GM18508 (cell line): Measurements from ENCODE around the gene PSMG4.

Experiments used
- ATAC-seq: cut with Tn5 transposase; IDR thresholded peaks from one replicate; pipeline ENCODE4 v1.9.1; 2021; ENCODE audit warnings: moderate number of reproducible peaks; ENCODE audit not compliant: insufficient read depth, unreplicated experiment

The PSMG4 gene

DNA sequence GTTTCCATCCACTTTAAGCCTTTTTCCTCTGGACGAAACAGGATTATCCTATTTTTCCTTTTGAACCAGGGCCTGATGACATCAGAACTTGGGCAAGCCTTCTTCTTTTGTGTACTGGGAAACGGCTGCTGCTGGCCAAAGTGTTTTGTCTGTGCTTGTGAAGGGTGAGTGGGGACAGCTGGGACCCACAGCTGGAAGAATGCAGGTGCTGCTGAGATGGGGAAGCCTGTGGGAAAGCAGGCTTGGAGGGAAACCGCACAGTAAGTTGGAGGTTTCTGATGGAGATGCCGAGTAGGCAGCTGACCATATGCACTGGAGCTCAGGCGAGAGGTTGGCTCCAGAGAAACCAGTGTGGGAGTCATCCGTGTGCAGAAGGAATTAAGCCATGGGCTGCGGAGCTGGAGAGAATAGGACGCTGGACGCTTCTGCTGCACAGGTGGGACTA lies 8.5 kb upstream of the PSMG4 start:
- no peak for ATAC-seq

DNA sequence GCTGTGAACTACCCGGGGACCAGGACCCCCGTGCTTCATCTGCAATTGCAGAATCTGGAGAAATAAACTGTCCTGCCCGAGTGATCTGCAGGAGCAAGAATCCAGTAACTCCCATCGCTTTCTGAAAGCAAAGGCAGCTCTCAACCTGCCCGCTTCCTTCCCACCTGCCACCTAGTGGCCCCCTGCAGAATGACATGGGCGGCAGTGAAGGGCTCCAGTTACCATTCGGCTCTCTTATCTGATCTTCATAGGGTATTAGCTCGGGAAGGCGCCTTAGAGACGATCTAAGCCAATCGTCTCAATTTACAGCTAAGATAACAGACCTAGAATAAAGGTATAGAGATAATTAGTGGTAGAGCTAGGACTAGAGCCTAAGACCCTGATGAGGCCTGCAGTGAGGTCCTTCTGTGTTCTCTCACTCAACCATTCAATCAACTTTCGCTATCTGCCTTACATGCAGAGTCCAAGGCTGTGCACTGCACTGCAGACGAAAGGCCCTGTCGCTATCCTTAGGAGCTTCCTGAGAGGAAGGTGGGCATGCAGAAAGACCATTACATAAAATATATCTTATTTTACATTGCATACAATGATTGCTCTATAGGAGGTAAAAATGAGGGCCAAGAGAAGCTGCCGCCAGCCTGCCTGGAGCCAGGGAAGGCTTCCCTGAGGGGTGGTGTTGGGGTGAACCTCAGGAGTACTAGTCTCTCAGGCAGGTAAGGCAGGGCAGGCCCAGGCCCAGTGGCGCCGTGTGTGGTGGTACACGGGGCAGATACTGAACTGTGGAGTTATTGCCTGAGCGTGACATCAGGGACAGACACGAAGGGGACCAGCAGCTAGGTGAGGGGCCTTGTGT lies 7.1 kb upstream of the PSMG4 start:
- ATAC-seq: no peak

DNA sequence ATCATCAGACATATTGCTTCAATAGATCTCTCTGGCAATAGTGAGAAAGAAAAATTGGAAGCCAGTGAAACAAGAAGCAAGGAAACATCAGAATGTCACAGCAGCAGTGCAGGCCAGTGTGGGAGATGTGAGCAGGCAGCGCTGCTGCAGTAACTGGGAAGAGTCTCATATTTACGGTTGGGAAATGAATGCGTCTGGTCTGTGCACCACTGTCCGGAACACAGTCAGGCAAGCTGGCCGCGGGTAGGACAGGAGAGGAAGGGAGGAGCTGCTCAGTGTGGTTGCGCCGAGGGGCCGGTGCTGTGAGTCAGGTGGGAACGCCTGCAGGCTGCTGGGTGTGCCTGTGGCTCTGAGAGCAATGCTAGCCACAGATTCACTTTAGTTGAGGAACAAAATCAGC lies 6.4 kb upstream of the PSMG4 start:
- no peak for ATAC-seq

DNA sequence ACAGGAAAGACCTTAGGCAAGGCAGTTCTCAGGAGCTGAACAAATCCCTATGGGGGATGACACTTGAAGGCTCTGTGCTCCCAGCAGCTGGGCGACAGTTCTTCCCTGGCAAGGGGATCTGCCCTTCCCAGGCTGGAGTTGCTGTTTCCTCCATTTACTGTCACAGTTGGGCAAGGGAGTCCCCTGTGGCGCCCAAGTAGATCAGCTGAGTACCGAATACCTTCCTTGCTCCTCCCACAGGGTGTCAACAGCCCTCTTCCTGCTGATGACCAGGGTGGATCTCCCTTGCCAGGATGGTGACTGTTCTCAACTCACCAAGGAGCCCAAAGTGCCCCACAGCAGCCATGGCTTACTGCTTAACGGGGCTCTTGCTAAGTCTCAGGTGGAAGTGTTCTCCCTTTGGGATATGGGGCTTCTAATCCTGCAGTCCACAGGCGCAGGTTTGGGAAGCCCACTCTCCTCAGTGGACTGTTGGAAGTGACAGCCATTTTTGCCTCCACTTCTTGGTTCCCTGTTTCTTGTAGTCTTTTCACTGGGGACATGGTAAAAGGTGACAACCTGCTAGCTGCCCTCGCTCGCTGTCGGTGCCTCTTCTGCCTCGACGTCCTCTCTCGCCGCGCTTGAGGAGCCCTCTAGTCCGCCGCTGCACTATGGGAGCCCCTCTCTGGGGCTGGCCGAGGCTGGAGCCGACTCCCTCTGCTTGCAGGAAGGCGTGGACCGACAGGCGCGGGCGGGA lies 5.7 kb upstream of the PSMG4 start:
- no peak for ATAC-seq

DNA sequence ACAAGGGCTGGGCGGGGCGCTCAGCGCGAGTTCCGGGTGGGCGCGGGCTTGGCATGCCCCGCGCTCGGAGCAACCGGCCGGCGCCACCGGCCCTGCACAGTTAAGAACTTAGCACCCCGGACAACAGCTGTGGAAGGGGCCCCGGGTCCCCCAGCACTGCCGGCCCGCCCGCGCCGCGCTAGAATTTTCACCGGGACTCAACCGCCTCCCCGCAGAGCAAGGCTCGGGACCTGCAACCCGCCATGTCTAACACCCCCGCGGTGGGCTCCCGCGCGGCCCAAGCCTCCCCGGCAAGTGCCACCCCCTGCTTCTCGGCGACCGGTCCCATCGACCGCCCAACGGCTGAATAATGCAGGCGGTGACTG lies 5.2 kb upstream of the PSMG4 start:
- no peak for ATAC-seq

DNA sequence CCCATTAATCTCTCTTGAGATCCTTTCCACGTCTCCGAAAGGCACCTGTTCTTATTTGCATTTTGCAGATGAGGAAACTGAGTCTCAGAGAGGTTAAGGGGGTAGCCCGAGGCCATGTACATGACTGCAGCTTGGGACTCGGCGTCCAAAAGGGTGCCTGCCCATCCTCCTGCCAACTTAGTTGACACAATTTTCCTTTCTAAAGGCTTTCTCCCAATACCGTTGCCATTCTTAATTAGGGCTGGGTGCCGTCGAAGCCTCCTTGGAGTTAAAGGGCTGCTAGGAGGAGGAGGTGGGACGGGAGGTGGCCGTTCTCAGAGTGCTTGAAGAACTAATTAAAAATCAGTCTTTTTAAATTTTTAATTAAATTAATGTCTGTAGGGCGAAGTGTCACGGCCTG lies 546 bp upstream of the PSMG4 start:
- no peak for ATAC-seq

DNA sequence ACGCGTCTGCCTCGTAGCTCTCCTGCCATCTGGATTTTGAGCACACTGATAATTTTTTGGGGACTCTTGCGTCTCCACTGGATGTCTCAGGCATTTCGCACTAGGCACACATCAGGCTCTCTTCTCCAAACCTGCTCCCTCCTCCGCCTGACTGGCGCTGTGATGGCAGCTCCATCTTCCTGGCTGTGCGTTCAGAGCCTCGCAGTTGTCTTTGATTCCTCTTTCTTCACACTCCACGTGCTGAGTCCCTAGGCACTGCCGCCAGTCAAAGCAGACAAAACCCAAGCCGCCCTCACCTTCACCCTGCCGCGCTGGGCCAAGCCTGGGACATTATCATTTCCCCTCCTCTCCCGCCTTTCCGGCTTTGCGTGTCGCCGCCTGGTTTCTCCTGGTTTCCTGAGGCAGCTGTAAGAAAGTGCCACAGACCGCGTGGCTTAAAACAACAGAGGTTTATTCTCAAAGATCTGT lies 778 bp downstream of the PSMG4 start:
- ATAC-seq: no peak

DNA sequence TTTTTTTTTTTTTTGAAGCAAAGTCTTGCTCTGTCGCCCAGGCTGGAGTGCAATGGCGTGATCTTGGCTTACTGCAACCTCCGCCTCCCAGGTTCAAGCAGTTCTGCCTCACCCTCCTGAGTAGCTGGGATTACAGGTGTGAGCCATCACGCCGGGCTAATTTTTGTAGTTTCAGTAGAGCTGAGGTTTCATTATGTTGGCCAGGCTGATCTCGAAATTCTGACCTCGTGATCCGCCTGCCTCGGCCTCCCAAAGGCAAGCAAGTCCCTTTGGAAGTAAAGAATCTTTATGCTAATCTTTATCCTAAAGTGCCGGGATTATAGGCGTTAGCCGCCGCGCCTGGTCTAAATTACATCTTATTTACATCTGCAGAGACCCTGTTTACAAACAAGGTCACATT lies 1.5 kb downstream of the PSMG4 start:
- ATAC-seq: no peak

DNA sequence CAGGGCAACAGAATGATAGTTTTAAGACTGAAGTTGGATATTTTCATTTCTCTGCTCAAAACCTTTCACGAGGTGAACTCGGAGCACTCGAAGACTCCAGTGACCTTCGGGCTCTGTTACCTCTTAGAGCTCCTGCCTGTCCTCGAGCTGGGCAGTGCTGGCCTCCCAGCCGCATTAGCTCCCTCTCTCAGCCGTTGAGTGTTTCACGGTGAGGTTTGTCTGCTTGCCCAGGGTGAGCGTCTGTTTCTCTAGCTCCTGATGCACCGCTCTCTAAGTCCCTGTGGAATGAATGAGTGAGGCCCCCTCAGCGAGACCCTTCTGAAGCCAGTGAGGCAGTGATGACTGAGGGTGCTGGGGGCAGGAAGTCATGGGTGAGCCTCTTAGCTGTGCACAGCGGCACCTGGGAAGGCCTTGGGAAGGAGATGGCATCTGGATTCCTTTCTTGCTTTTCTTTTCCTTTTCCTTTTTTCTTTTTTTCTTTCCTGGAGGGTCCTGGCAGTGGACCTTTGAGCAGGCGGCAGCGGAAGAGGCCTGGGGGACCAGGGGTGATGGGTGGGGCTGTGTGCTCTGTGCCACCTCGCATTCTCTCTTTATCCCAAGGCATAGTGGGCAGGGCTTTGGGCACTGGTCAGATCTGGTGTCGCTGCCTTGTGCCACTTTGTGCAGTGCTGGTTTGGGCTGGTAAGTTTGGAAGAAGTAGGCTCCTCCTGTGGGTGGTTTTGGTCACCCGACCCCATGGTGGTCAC lies 2.2 kb downstream of the PSMG4 start:
- ATAC-seq: no peak

DNA sequence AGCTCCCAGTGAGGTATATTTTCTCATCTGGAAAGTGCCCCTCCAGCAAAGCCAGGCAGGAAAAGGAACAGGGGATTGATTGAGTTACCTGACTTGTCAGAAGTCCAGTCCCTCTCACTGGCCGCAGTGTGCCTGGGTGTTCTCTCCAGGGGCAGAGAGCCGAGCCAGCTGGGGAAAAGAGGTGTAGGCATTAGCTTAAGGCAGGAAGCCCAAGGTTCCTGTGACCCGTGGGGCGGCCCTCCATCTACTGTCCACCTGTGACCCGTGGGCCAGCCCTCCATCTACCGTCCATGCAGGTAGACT lies 2.7 kb downstream of the PSMG4 start:
- ATAC-seq: no peak

DNA sequence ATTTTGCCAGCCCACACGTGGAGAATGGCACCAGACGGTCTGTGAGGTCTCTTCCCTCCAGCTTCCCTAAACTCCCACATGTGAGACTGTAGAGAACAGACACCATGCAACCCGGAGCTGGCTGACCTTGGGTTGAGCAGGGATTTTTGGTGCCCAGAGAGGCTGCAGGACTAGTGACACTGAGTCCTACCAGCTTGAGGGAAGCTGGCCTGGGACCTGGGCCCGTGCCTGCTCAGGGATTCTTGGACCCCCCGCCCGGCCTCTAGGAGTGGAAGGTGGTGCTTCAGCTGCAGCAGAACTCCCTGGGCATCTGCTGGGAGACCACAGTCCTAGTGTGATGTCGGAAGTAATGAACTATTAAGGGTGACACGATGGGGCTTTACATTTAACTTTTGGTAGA lies 3.2 kb downstream of the PSMG4 start:
- ATAC-seq: no peak

DNA sequence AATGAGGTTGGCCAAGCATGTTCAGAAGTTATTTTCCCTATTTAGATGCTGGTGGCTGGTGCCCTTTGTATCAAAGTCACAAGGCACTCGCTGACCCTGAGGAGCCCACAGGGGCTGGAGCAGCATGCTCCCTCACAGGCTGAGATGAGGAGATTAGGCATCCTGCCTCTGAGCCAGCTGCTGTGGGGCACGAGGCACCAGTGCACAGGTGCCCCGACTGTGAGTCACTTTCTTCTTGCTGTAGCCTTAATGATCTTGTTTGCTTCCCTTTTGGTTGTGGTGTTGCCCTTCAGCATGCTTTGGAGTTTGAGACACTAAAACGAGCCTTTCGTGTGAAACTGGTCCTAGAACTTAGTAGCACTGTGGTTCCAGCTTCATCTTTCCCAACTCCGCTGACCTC lies 4.3 kb downstream of the PSMG4 start:
- ATAC-seq: no peak

DNA sequence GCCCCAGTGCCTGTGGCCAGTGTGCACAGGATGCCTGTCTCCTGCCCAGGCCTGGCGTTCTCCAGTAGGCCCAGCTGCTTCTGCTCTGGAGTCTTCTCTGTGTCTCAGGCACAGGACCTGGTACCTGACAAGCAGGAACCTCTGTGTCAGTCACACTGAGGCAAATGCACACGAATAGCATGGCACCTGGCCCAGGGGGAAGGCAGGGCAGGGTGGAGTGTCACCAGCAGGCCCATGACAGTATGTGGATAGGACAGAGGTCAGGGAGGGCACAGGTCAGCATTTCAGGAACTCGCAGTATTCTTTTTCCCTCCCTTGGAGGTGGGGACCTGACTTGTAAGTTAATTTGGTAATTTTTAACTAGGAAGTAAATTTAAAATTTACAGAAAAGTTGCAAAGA lies 5.6 kb downstream of the PSMG4 start:
- no peak for ATAC-seq

DNA sequence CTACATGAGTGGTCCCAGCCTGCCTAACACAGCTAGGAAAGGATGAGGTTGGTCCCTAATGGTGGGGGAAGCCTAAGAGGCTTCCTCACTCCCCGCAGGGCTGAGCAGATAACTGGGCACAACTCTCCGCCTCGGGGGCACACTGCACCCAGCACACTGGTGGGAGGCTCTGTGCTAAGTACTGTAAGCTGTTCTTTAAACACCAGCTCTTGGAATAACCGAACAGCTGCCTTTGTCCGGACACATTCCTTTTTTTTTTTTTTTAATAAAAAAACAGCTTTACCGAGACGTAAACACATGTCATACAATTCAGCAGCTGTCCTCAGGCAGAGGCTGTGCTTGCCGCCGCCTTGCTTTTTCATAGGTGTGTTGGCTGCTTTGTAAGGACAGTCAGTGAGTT lies 6.9 kb downstream of the PSMG4 start:
- ATAC-seq: no peak

DNA sequence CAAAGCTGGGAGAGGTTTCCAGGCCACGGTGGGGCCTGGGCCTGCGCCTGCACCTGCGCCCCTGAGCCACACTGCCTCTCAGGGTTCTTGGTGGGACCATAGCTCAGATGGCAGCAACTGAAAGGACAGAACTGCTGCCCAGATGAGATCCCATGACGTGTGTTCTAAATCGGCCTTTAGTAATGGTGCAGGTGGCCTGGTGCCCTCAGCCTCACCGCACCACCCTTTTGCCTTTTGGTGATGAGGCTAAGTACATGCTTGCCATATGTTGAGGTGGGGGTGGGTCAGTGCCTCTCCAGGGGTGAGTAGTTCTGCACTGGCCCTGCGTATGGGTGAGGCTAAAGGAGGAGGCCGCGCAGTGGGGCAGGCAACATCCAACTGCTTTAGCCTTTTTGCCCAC lies 7.4 kb downstream of the PSMG4 start:
- ATAC-seq: no peak

DNA sequence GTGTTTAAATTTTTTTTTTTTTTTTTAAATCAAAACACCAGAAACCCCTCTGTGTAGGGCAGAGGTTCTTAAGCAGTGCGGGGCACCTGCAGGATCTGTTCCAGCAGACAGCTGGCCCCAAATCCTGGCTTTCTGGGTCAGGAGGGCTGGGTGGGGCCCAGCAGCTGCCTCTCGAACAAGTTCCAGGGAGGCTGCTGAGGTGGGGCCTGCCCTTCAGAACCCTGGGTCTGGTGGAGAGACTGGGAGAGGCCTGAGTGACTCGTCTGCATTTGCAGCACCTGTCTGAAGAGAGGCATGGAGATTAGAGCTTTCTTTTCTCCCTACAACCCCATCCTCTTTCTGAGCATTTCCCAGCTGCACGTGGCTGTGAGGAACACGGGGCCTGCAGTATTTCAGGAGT lies 8.4 kb downstream of the PSMG4 start:
- ATAC-seq: no peak

DNA sequence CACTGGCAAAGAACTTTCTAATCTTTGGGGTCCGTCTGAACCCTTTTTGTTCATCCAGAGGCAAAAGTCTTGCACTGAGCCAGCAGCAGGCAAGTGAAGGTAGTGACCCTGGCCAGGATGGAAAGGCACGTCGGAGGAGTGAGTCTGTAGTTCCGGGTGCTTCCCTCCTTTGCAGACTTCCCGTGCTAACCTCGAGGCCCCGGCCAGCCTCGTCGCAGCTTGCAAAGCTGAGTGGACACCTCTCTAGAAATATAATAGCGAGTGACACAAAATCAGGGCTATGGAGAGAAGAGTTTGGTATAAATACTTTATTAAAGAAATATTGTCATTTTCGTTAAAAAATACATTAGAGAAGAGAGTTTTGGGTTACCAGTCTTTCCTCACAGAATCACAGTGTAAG lies 9.9 kb downstream of the PSMG4 start:
- ATAC-seq: no peak

DNA sequence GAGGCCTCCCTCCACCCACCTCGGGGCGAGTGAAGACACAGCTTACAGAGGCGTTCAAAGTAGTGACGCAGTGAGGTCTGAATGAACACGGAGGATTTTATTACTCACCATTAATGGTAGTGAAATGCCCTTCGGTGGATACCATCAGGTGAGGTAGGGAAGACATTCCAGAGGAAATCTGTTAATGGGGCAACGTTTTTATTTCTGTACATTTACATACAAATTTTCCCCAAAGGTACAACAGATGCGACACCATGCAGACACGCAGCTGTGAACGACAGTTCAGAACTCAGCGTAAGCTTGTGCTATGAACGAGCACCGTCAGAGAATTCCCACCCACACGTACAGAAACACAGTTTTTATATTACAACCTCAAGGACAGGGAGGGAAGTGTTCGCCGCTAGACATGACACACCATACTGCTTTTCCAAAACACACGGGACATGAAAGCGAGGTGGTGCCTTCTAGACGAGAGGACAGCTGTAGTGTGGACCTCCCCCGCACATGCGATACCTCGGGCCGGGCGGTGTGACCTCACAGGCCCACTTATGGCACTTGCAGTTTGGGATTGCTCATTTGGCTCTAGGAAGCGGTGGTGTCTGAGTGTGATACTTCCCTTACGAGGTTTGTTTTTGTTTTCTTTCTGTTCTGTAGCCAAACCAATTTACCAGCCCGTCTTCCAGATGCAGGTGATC lies 10.7 kb downstream of the PSMG4 start:
- no peak for ATAC-seq

DNA sequence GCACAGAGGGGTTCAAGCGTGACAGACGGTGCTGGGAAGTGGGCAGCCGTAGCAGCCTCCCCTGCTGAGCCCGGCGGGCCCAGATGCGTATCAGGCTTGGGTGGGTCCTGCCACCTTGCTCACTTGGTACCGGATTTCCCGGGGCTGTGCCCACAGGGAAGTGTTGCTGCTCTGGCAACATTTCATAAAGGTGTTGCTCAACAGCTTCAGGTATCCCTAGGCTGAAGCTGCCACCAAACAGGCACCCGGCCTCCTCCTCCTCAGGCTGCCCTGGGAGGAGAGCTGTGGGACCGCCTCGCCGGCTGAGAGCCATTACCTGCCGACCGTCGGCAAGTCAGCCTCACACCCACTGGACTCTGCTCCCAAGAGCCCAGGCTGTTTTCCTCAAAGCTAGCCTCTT lies 11.5 kb downstream of the PSMG4 start:
- no peak for ATAC-seq

DNA sequence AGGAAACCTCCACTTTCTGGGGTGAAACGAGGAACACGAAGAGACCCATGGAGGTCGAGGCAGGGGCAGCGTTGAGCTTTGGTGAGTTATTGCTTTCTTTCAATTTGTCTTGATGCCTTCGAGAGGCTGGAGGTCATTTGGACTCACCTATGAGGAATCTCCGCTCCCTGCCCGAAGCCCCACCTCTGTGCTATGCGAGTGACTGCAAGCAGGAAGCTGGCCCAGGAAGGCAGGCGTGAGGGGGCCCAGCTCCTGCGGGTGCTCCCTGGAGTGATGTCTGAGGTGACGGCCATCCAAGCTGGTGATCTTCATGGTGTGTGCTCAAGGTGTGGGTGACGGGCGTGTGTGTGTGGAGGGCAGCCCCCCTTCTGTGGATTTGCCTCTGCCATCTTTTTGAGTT lies 13.0 kb downstream of the PSMG4 start:
- no peak for ATAC-seq
